GM13977 (cell line): Measurements from ENCODE around the gene CFAP46.

ENCODE experiments used
- DNase-seq: peaks from one replicate; pipeline ENCODE4 v3.0.0; 2012; ENCODE audit warnings: low spot score
- CTCF ChIP-seq: IDR thresholded peaks from 2 replicates; pipeline ENCODE4 v1.5.1; 2012; ENCODE audit warnings: mild to moderate bottlenecking, control low read depth; ENCODE audit not compliant: insufficient read depth; ENCODE audit errors: extremely low read depth, missing control alignments
- in situ Hi-C: fragments of 300-500 bp; cut with MboI; formaldehyde crosslinking; loops from one replicate; pipeline ENCODE4 v1.12.0; 2022; ENCODE audit warnings: low sequenced_read_pairs, low pct_unique_long_range_greater_than_20kb, mixed read lengths, inconsistent platforms; ENCODE audit not compliant: unreplicated experiment

CFAP46 gene

GRCh38 chr10:132780356-132780755 is 162.0 kb downstream of the CFAP46 start:
- no peak for TF ChIP-seq CTCF
- no peak for DNase-seq
- in situ Hi-C loops = no loop called here

GRCh38 chr10:132779549-132780294 is 162.6 kb downstream of the CFAP46 start:
- in situ Hi-C loops = no loop called here
- DNase-seq = no peak
- no peak for TF ChIP-seq CTCF

- TF ChIP-seq CTCF = no peak
- in situ Hi-C loops = no loop called here
- no peak for DNase-seq
Measured at GRCh38 chr10:132777441-132777840, 164.9 kb downstream of the CFAP46 start.

- in situ Hi-C loops = no loop called here
- no peak for DNase-seq
- no peak for TF ChIP-seq CTCF
Measured at GRCh38 chr10:132776821-132777220, 165.5 kb downstream of the CFAP46 start.

GRCh38 chr10:132776186-132776585 is 166.2 kb downstream of the CFAP46 start:
- TF ChIP-seq CTCF = no peak
- no peak for DNase-seq
- in situ Hi-C loops = no loop called here

GRCh38 chr10:132774902-132775863 is 167.2 kb downstream of the CFAP46 start:
- in situ Hi-C loops = no loop called here
- no peak for TF ChIP-seq CTCF
- DNase-seq = no peak
